HUES64 (cell line): Measurements from ENCODE around the gene MVB12B.

Source experiments
- H3K27ac ChIP-seq: 2 replicates; pipeline ENCODE4 v1.7.0; 2013; ENCODE audit warnings: low read depth, low read length, inconsistent platforms
- H3K27me3 ChIP-seq: 2 replicates; pipeline ENCODE4 v1.6.1; 2013; ENCODE audit warnings: mild to moderate bottlenecking, low read length; ENCODE audit not compliant: insufficient read depth
- H3K36me3 ChIP-seq: 2 replicates; pipeline ENCODE4 v1.6.1; 2013; ENCODE audit warnings: mild to moderate bottlenecking, low read length; ENCODE audit not compliant: insufficient read depth
- H3K4me1 ChIP-seq: 2 replicates; pipeline ENCODE4 v1.6.1; 2013; ENCODE audit warnings: mild to moderate bottlenecking, low read length, moderate library complexity; ENCODE audit not compliant: insufficient read depth
- H3K4me3 ChIP-seq: 2 replicates; pipeline ENCODE4 v1.5.1; 2013; ENCODE audit warnings: mild to moderate bottlenecking, low read length, moderate library complexity
- H3K9ac ChIP-seq: 2 replicates; pipeline ENCODE4 v1.6.1; 2013; ENCODE audit warnings: mild to moderate bottlenecking, low read depth, low read length
- H3K9me3 ChIP-seq: 2 replicates; pipeline ENCODE4 v1.6.1; 2013; ENCODE audit warnings: low read depth, low read length; ENCODE audit not compliant: insufficient read depth
- WGBS: fragments of 150-250, 120-280 bp; methylation state at CpG from one replicate; pipeline ENCODE4 v1.1.7; 2013; ENCODE audit warnings: missing lambda C conversion rate; 5-methylcytosine and 5-hydroxymethylcytosine counted together

The MVB12B gene

GRCh38 chr9:126435626-126436025, 109.0 kb downstream of the MVB12B start:
- no peak overlapping the region for H3K27ac ChIP-seq
- peaks cover 14% of the 10 kb centered on the region; the same call in 1 of the 2 replicates for H3K4me1 ChIP-seq
- no peaks in the 10 kb centered on the region for H3K36me3 ChIP-seq
- 92% methylated on average over 8 of the region's 8 CpGs for WGBS
- H3K9me3 ChIP-seq, result no peaks in the 10 kb centered on the region
- H3K9ac ChIP-seq, result no peak overlapping the region
- H3K4me3 ChIP-seq, result no peak overlapping the region
- no peaks in the 10 kb centered on the region for H3K27me3 ChIP-seq

GRCh38 chr9:126436545-126437267, 110.1 kb downstream of the MVB12B start:
- WGBS, result 86% methylated on average over 6 of the region's 6 CpGs
- Histone ChIP-seq H3K4me3 (no peak overlapping the region), H3K27ac (no peak overlapping the region), H3K27me3 (no peaks in the 10 kb centered on the region), H3K4me1 (peaks cover 23% of the 10 kb centered on the region; the same call in 1 of the 2 replicates), H3K9ac (no peak overlapping the region), H3K9me3 (no peaks in the 10 kb centered on the region), H3K36me3 (no peaks in the 10 kb centered on the region)

- 96% methylated on average over 4 of the region's 6 CpGs for WGBS
Observed at GRCh38 chr9:126437268-126437666, 110.6 kb downstream of the MVB12B start.

GRCh38 chr9:126437701-126438100, 111.1 kb downstream of the MVB12B start:
- H3K9me3 ChIP-seq, result no peaks in the 10 kb centered on the region
- H3K9ac ChIP-seq, result no peak overlapping the region
- H3K4me1 ChIP-seq, result peaks cover 23% of the 10 kb centered on the region; the same call in 1 of the 2 replicates
- H3K4me3 ChIP-seq, result no peak overlapping the region
- H3K27ac ChIP-seq, result no peak overlapping the region
- WGBS, result 100% methylated on average over 1 of the region's 2 CpGs
- no peaks in the 10 kb centered on the region for H3K36me3 ChIP-seq
- H3K27me3 ChIP-seq, result no peaks in the 10 kb centered on the region

More at GRCh38 chr9:126437268-126437666, 110.6 kb downstream of the MVB12B start:
- Histone ChIP-seq H3K36me3 (no peaks in the 10 kb centered on the region), H3K4me3 (no peak overlapping the region), H3K4me1 (peaks cover 23% of the 10 kb centered on the region; the same call in 1 of the 2 replicates), H3K9me3 (no peaks in the 10 kb centered on the region), H3K27me3 (no peaks in the 10 kb centered on the region), H3K9ac (no peak overlapping the region), H3K27ac (no peak overlapping the region)

GRCh38 chr9:126438741-126439401, 112.2 kb downstream of the MVB12B start:
- Histone ChIP-seq H3K27me3 (no peaks in the 10 kb centered on the region), H3K36me3 (no peaks in the 10 kb centered on the region), H3K9me3 (no peaks in the 10 kb centered on the region), H3K9ac (no peak overlapping the region), H3K4me3 (no peak overlapping the region), H3K27ac (no peak overlapping the region), H3K4me1 (peaks cover 23% of the 10 kb centered on the region; the same call in 1 of the 2 replicates)
- 94% methylated on average over 12 of the region's 13 CpGs for WGBS

- H3K9ac ChIP-seq, result no peak overlapping the region
- H3K27me3 ChIP-seq, result no peaks in the 10 kb centered on the region
- no peak overlapping the region for H3K4me3 ChIP-seq
- no peak overlapping the region for H3K27ac ChIP-seq
- no peaks in the 10 kb centered on the region for H3K9me3 ChIP-seq
- 98% methylated on average over 4 of the region's 5 CpGs for WGBS
- H3K36me3 ChIP-seq, result no peaks in the 10 kb centered on the region
- H3K4me1 ChIP-seq, result peaks cover 23% of the 10 kb centered on the region; the same call in 1 of the 2 replicates
Observed at GRCh38 chr9:126439402-126439765, 112.8 kb downstream of the MVB12B start.

GRCh38 chr9:126439883-126440653, 113.4 kb downstream of the MVB12B start:
- Histone ChIP-seq H3K9ac (no peak overlapping the region), H3K36me3 (no peaks in the 10 kb centered on the region), H3K9me3 (no peaks in the 10 kb centered on the region), H3K27me3 (no peaks in the 10 kb centered on the region), H3K4me1 (peaks cover 23% of the 10 kb centered on the region; the same call in 1 of the 2 replicates), H3K4me3 (no peak overlapping the region), H3K27ac (no peak overlapping the region)
- 92% methylated on average over 16 of the region's 16 CpGs for WGBS

GRCh38 chr9:126440940-126441339, 114.3 kb downstream of the MVB12B start:
- no peaks in the 10 kb centered on the region for H3K9me3 ChIP-seq
- peaks cover 23% of the 10 kb centered on the region; the same call in 1 of the 2 replicates for H3K4me1 ChIP-seq
- no peaks in the 10 kb centered on the region for H3K36me3 ChIP-seq
- H3K4me3 ChIP-seq, result no peak overlapping the region
- H3K27me3 ChIP-seq, result no peaks in the 10 kb centered on the region
- WGBS, result 68% methylated on average over 11 of the region's 11 CpGs
- H3K27ac ChIP-seq, result no peak overlapping the region; the same call in 1 of the 2 replicates
- H3K9ac ChIP-seq, result no peak overlapping the region

GRCh38 chr9:126442636-126443035, 116.0 kb downstream of the MVB12B start:
- WGBS, result 90% methylated on average over 3 of the region's 3 CpGs
- Histone ChIP-seq H3K9me3 (no peaks in the 10 kb centered on the region), H3K9ac (no peak overlapping the region), H3K27ac (no peak overlapping the region), H3K4me1 (peaks cover 12% of the 10 kb centered on the region; the same call in 1 of the 2 replicates), H3K36me3 (no peaks in the 10 kb centered on the region), H3K27me3 (no peaks in the 10 kb centered on the region), H3K4me3 (no peak overlapping the region)

- no peaks in the 10 kb centered on the region for H3K9me3 ChIP-seq
- WGBS, result 58% methylated on average over 3 of the region's 3 CpGs
- H3K36me3 ChIP-seq, result no peaks in the 10 kb centered on the region
- no peak overlapping the region for H3K9ac ChIP-seq
- H3K27ac ChIP-seq, result no peak overlapping the region
- H3K4me1 ChIP-seq, result peaks cover 12% of the 10 kb centered on the region; the same call in 1 of the 2 replicates
- no peaks in the 10 kb centered on the region for H3K27me3 ChIP-seq
- H3K4me3 ChIP-seq, result no peak overlapping the region
Observed at GRCh38 chr9:126443144-126443543, 116.5 kb downstream of the MVB12B start.

- no peaks in the 10 kb centered on the region for H3K27me3 ChIP-seq
- no peak overlapping the region for H3K9ac ChIP-seq
- H3K27ac ChIP-seq, result no peak overlapping the region
- 0 out of 2 replicates have a peak, but pooled peaks cover 5% of the 10 kb centered on the region for H3K4me1 ChIP-seq
- no peak overlapping the region for H3K4me3 ChIP-seq
- 85% methylated on average over 2 of the region's 2 CpGs for WGBS
- H3K9me3 ChIP-seq, result no peaks in the 10 kb centered on the region
- no peaks in the 10 kb centered on the region for H3K36me3 ChIP-seq
Observed at GRCh38 chr9:126448136-126448535, 121.5 kb downstream of the MVB12B start.
